Psoas muscle (tissue), 8 donors: ENCODE results near the gene C10orf53. TPM values are rescaled to one million over a fixed set of nuclear protein-coding genes. Genes with fewer than 3 reads are reported as not detected.

Source experiments
- ATAC-seq, 4 donors: fragments of 200-7000 bp; cut with Tn5 transposase; one replicate each; pipeline ENCODE4 v1.9.1; 2020; ENCODE audit warnings: moderate library complexity in 3 of 4, mild to moderate bottlenecking in 2 of 4
- DNase-seq, 2 donors: peaks; one replicate each; pipeline ENCODE4 v3.0.0-alpha.2; 2020
- H3K27ac ChIP-seq: fragments of 200-600 bp; one replicate; pipeline ENCODE4 v1.8.0; 2022
- H3K27me3 ChIP-seq, 3 donors: fragments of 200-600 bp in 1 of 3; one replicate each; pipeline versions ENCODE4 v1.6.1 to v1.8.0; 2013 to 2022; ENCODE audit warnings: low read length in 2 of 3, mild to moderate bottlenecking in 2 of 3, moderate library complexity in 1 of 3; ENCODE audit not compliant: insufficient read depth in 3 of 3
- H3K36me3 ChIP-seq, 2 donors: fragments of 200-600 bp in 1 of 2; one replicate each; pipeline versions ENCODE4 v1.6.1 to v1.8.0; 2013 to 2022; ENCODE audit warnings: low read depth in 1 of 2, mild to moderate bottlenecking in 1 of 2, moderate library complexity in 1 of 2; ENCODE audit not compliant: insufficient read depth in 1 of 2
- H3K4me1 ChIP-seq: fragments of 200-600 bp; one replicate; pipeline ENCODE4 v1.8.0; 2022
- H3K4me3 ChIP-seq: fragments of 200-600 bp; one replicate; pipeline ENCODE4 v1.8.0; 2022; ENCODE audit warnings: mild to moderate bottlenecking
- H3K9me3 ChIP-seq: fragments of 200-600 bp; one replicate; pipeline ENCODE4 v1.8.0; 2022
- CTCF ChIP-seq: fragments of 200-600 bp; IDR thresholded peaks from one replicate; pipeline ENCODE4 v1.8.0; 2022; ENCODE audit warnings: antibody characterized with exemption
- WGBS, 3 donors: extraction: QIAGEN DNeasy Blood & Tissue Kit; methylation state at CpG; one replicate each; pipeline versions ENCODE4 v1.1.6 to v1.1.7; 2013; 5-methylcytosine and 5-hydroxymethylcytosine counted together
- intact Hi-C, 2 donors: fragments of 100-400 bp; cut with DNase I; formaldehyde crosslinking; loops; one replicate each; pipeline versions ENCODE4 v1.11.0 to v1.14.2; 2022
- polyA plus RNA-seq, 3 donors: library from polyadenylated mRNA; stranded (reverse); fragments of 200-250 nt; gene quantifications; one replicate each; pipeline ENCODE4 v1.2.3, GENCODE V29; 2013
- total RNA-seq, 4 donors: library from RNA; stranded (reverse); fragmentation: NEBNext Ultra II Directional in 2 of 4; extraction: Animal tissue kit (Norgen Biotek cat#: 25700) in 2 of 4; gene quantifications; one replicate each; pipeline versions ENCODE4 v1.2.1 to v1.2.4, GENCODE V29; 2021 to 2023
- donor health status: healthy with polysubstance abuse.
- donor health status: DM: no; HTN: no; CAD: no; lungs with moderate emphysema.
- donor health status: Bipolar disorder and iron deficiency.
- donor health status: healthy.
- donor health status: DM: yes; HTN: yes; CAD: no.
- donor health status: DM: no; HTN: no; CAD: no.
- donor health status: DM: no; HTN: no; CAD: no.
- donor health status: DM: yes; HTN: yes; CAD: no.

C10orf53 gene
- total and polyA plus RNA-seq, 7 donors: not detected

- H3K4me1 ChIP-seq: no peaks in the 10 kb centered on the region
- ATAC-seq: no peak
- no peak for TF ChIP-seq CTCF
- peaks cover 2 to 43% (median 6%) of the 10 kb centered on the region in 3 donors for H3K27me3 ChIP-seq
- H3K27ac ChIP-seq: no peak overlapping the region
- H3K9me3 ChIP-seq: no peaks in the 10 kb centered on the region
- WGBS, 3 donors: 15 to 22% (median 17%) methylated on average over 7 of the region's 7 CpGs
- no peak for DNase-seq
- intact Hi-C loops: no loop called here
- H3K4me3 ChIP-seq: no peak overlapping the region
- H3K36me3 ChIP-seq: no peaks in the 10 kb centered on the region
These were observed 9.5 kb downstream of the C10orf53 start for GRCh38 chr10:49688920-49689319.

- H3K36me3 ChIP-seq: no peaks in the 10 kb centered on the region
- ATAC-seq (no peak), DNase-seq (no peak)
- no peaks in the 10 kb centered on the region for H3K9me3 ChIP-seq
- H3K4me3 ChIP-seq: no peak overlapping the region
- peaks cover 2 to 43% (median 6%) of the 10 kb centered on the region in 3 donors for H3K27me3 ChIP-seq
- intact Hi-C loops: no loop called here
- TF ChIP-seq CTCF: no peak
- H3K27ac ChIP-seq: no peak overlapping the region
- 10 to 13% (median 12%) methylated on average over 12 of the region's 12 CpGs for WGBS, 3 donors
- H3K4me1 ChIP-seq: no peaks in the 10 kb centered on the region
These were observed 10.5 kb downstream of the C10orf53 start for GRCh38 chr10:49689882-49690510.

- H3K4me1 ChIP-seq: no peaks in the 10 kb centered on the region
- ATAC-seq (no peak), DNase-seq (no peak)
- H3K9me3 ChIP-seq: no peaks in the 10 kb centered on the region
- TF ChIP-seq CTCF: no peak
- 4 to 8% (median 5%) methylated on average over 12 of the region's 12 CpGs for WGBS, 3 donors
- H3K27ac ChIP-seq: no peak overlapping the region
- H3K27me3 ChIP-seq: peaks cover 2 to 43% (median 6%) of the 10 kb centered on the region in 3 donors
- H3K36me3 ChIP-seq: no peaks in the 10 kb centered on the region
- intact Hi-C loops: no loop called here
- no peak overlapping the region for H3K4me3 ChIP-seq
These were observed 11.4 kb downstream of the C10orf53 start for GRCh38 chr10:49690698-49691356.

- TF ChIP-seq CTCF: no peak
- H3K4me1 ChIP-seq: no peaks in the 10 kb centered on the region
- H3K27ac ChIP-seq: no peak overlapping the region
- intact Hi-C loops: no loop called here
- H3K9me3 ChIP-seq: no peaks in the 10 kb centered on the region
- H3K36me3 ChIP-seq: no peaks in the 10 kb centered on the region
- no peak overlapping the region for H3K4me3 ChIP-seq
- ATAC-seq (no peak), DNase-seq (no peak)
- peaks cover 3 to 43% (median 6%) of the 10 kb centered on the region in 3 donors for H3K27me3 ChIP-seq
- 29 to 45% (median 44%) methylated on average over 9 of the region's 9 CpGs for WGBS, 3 donors
These were observed 12.1 kb downstream of the C10orf53 start for GRCh38 chr10:49691588-49691987.
